ENCODE results near the gene ATP6V0A4.

The ATP6V0A4 gene

GRCh38 chr7:138657854-138658386 is 140.1 kb downstream of the ATP6V0A4 start:
- ATAC-seq = no peak

DNA sequence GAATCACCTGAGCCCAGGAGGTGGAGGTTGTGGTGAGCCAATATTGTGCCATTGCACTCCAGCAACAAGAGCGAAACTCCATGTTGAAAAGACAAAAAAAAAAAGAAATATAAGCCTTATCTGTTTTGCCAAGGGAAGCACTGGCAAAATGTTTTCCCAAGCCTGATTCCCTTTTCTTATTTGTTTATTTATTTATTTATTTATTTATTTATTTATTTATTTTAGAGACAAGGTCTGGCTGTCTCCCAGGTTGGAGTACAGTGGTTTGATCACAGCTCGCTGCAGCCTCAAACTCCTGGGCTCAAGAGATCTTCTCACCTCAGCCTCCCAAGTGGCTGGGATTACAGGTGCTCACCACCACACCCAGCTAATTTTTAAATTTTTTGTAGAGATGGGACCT is 141.0 kb downstream of the ATP6V0A4 start:
- no peak for ATAC-seq
